HFF-Myc (cell line): Measurements from ENCODE around the gene INO80E.

Experiments
- DNase-seq: peaks from one replicate; pipeline ENCODE4 v3.0.0-alpha.2; 2011; ENCODE audit warnings: low read depth; ENCODE audit errors: extremely low read depth
- H3K4me3 ChIP-seq: replicated peaks from 2 replicates; pipeline ENCODE4 v1.5.1; 2011; ENCODE audit warnings: low read depth, mild to moderate bottlenecking, control low read depth, low read length
- CTCF ChIP-seq: IDR thresholded peaks from 2 replicates; pipeline ENCODE4 v1.5.1; 2012; ENCODE audit warnings: mild to moderate bottlenecking, low read depth, low read length, control low read depth; ENCODE audit errors: missing control alignments

Gene INO80E

GRCh38 chr16:29977063-29977825, 18.8 kb upstream of the INO80E start:
- peak overlapping the region; percentile 95; the same call in 1 of the 2 replicates for H3K4me3 ChIP-seq
- DNase-seq = no peak
- TF ChIP-seq CTCF = no peak

- no peak for TF ChIP-seq CTCF
Measured at GRCh38 chr16:29978081-29978480, 18.0 kb upstream of the INO80E start.

GRCh38 chr16:29978564-29979270, 17.3 kb upstream of the INO80E start:
- H3K4me3 ChIP-seq = no peak overlapping the region
- no peak for DNase-seq
- TF ChIP-seq CTCF = no peak

More at GRCh38 chr16:29978081-29978480, 18.0 kb upstream of the INO80E start:
- no peak overlapping the region for H3K4me3 ChIP-seq
- no peak for DNase-seq

GRCh38 chr16:29982560-29983419, 13.3 kb upstream of the INO80E start:
- H3K4me3 ChIP-seq = no peak overlapping the region
- no peak for DNase-seq
- TF ChIP-seq CTCF = no peak

GRCh38 chr16:29983420-29984136, 12.5 kb upstream of the INO80E start:
- TF ChIP-seq CTCF = no peak
- DNase-seq = no peak
- H3K4me3 ChIP-seq = no peak overlapping the region

- DNase-seq = no peak
- TF ChIP-seq CTCF = no peak
- no peak overlapping the region for H3K4me3 ChIP-seq
Measured at GRCh38 chr16:29984137-29984763, 11.8 kb upstream of the INO80E start.
